GM23338 (cell line): ENCODE results near the gene HFE. TPM values are rescaled to one million over a fixed set of nuclear protein-coding genes. Genes with fewer than 3 reads are reported as not detected.

ENCODE experiments used
- ATAC-seq: fragments of 200-7000 bp; cut with Tn5 transposase; 3 replicates; pipeline ENCODE4 v1.9.1; 2020
- DNase-seq: peaks from one replicate; pipeline ENCODE4 v3.0.0-alpha.2; 2015; ENCODE audit warnings: low spot score
- H2AFZ ChIP-seq: fragments of 200-600 bp; sonication (generic); 2 replicates; pipeline ENCODE4 v1.8.0; 2016; ENCODE audit warnings: antibody characterized with exemption, mild to moderate bottlenecking, moderate library complexity
- H3F3A ChIP-seq: fragments of 200-600 bp; sonication (generic); replicated peaks from 2 replicates; pipeline ENCODE4 v1.8.0; 2017; ENCODE audit warnings: antibody characterized with exemption, mixed run types, low read depth
- H3K27ac ChIP-seq: fragments of 200-600 bp; sonication (generic); 2 replicates; pipeline ENCODE4 v1.6.1; 2016; ENCODE audit warnings: low read depth
- H3K27me3 ChIP-seq: fragments of 200-600 bp; sonication (generic); 2 replicates; pipeline ENCODE4 v1.8.0; 2016; ENCODE audit warnings: mild to moderate bottlenecking, mixed run types, moderate library complexity; ENCODE audit not compliant: insufficient read depth
- H3K36me3 ChIP-seq: fragments of 200-600 bp; sonication (generic); 2 replicates; pipeline ENCODE4 v1.8.0; 2016; ENCODE audit warnings: mild to moderate bottlenecking; ENCODE audit not compliant: insufficient read depth
- H3K4me1 ChIP-seq: fragments of 200-600 bp; sonication (generic); 2 replicates; pipeline ENCODE4 v1.8.0; 2016; ENCODE audit warnings: mild to moderate bottlenecking, moderate library complexity; ENCODE audit not compliant: insufficient read depth
- H3K4me2 ChIP-seq: fragments of 200-600 bp; sonication (generic); 2 replicates; pipeline ENCODE4 v1.7.1; 2017; ENCODE audit warnings: mixed run types
- H3K4me3 ChIP-seq: fragments of 200-600 bp; sonication (generic); 2 replicates; pipeline ENCODE4 v1.6.1; 2016; ENCODE audit warnings: mixed run types
- H3K79me2 ChIP-seq: fragments of 200-600 bp; sonication (generic); replicated peaks from 2 replicates; pipeline ENCODE4 v1.8.0; 2017; ENCODE audit warnings: mild to moderate bottlenecking; ENCODE audit not compliant: insufficient read depth
- H3K9me2 ChIP-seq: fragments of 200-600 bp; sonication (generic); 2 replicates; pipeline ENCODE4 v1.8.0; 2017; ENCODE audit not compliant: insufficient read depth
- H4K20me1 ChIP-seq: fragments of 200-600 bp; sonication (generic); replicated peaks from 2 replicates; pipeline ENCODE4 v1.8.0; 2017; ENCODE audit warnings: mild to moderate bottlenecking; ENCODE audit not compliant: insufficient read depth
- H3K27ac Mint-ChIP-seq: 2 replicates; pipeline ENCODE4 v1.8.0; 2020; ENCODE audit warnings: inconsistent platforms, mild to moderate bottlenecking, moderate library complexity, mixed read lengths
- H3K27me3 Mint-ChIP-seq: 3 replicates; pipeline ENCODE4 v1.8.0; 2022; ENCODE audit warnings: low read depth, mild to moderate bottlenecking, moderate library complexity, mixed read lengths, inconsistent platforms; ENCODE audit not compliant: insufficient read depth, poor library complexity
- H3K36me3 Mint-ChIP-seq: 3 replicates; pipeline ENCODE4 v1.8.0; 2021; ENCODE audit warnings: low read depth, mild to moderate bottlenecking, inconsistent platforms, moderate library complexity, mixed read lengths
- H3K4me1 Mint-ChIP-seq: 3 replicates; pipeline ENCODE4 v1.8.0; 2020; ENCODE audit warnings: mild to moderate bottlenecking, inconsistent platforms, mixed read lengths
- H3K4me3 Mint-ChIP-seq: 3 replicates; pipeline ENCODE4 v1.8.0; 2021; ENCODE audit warnings: moderate library complexity, mild to moderate bottlenecking, inconsistent platforms, mixed read lengths
- H3K9me3 Mint-ChIP-seq: 3 replicates; pipeline ENCODE4 v1.8.0; 2020; ENCODE audit warnings: moderate library complexity, mild to moderate bottlenecking, inconsistent platforms, mixed read lengths
- CREB1 ChIP-seq: fragments of 250-450 bp; sonication (Bioruptor Pico); IDR thresholded peaks from 2 replicates; pipeline ENCODE4 v1.5.0; 2020; ENCODE audit warnings: low read depth, mild to moderate bottlenecking, moderate library complexity
- CTCF ChIP-seq, 2 experiments: fragments of 200-600 bp in 1 of 2; sonication (generic) in 1 of 2; conservative IDR thresholded peaks; 2 replicates each; pipeline versions ENCODE4 v1.5.1 to v1.6.1; 2016 to 2017; ENCODE audit warnings: antibody characterized with exemption in 2 of 2, low read depth in 2 of 2, mild to moderate bottlenecking in 2 of 2, moderate library complexity in 1 of 2
- ETS1 ChIP-seq: IDR thresholded peaks from 2 replicates; pipeline ENCODE4 v1.6.1; 2016; ENCODE audit warnings: antibody characterized with exemption
- EZH2 ChIP-seq: fragments of 200-600 bp; sonication (generic); IDR thresholded peaks from one replicate; pipeline ENCODE4 v1.8.0; 2017; ENCODE audit warnings: antibody characterized with exemption, mild to moderate bottlenecking, low read depth; ENCODE audit not compliant: unreplicated experiment
- EZH2phosphoT487 ChIP-seq: fragments of 200-600 bp; sonication (generic); IDR thresholded peaks from one replicate; pipeline ENCODE4 v1.8.1; 2018; ENCODE audit warnings: antibody characterized with exemption; ENCODE audit not compliant: unreplicated experiment
- JUNB ChIP-seq: IDR thresholded peaks from one replicate; pipeline ENCODE4 v1.6.1; 2016; ENCODE audit warnings: antibody characterized with exemption; ENCODE audit not compliant: unreplicated experiment
- NANOG ChIP-seq: IDR thresholded peaks from 2 replicates; pipeline ENCODE4 v1.6.1; 2016; ENCODE audit warnings: antibody characterized with exemption, borderline replicate concordance
- POLR2AphosphoS5 ChIP-seq: IDR thresholded peaks from 2 replicates; pipeline ENCODE4 v1.6.1; 2016; ENCODE audit warnings: antibody characterized with exemption, low read depth
- REST ChIP-seq: IDR thresholded peaks from one replicate; pipeline ENCODE4 v1.6.1; 2018; ENCODE audit warnings: antibody characterized with exemption; ENCODE audit not compliant: unreplicated experiment
- STAT1 ChIP-seq: IDR thresholded peaks from one replicate; pipeline ENCODE4 v1.6.1; 2016; ENCODE audit warnings: antibody characterized with exemption; ENCODE audit not compliant: unreplicated experiment
- ZNF114 ChIP-seq: fragments of 250-450 bp; sonication (Bioruptor Pico); IDR thresholded peaks from 2 replicates; pipeline ENCODE4 v1.5.0; 2020; ENCODE audit warnings: mild to moderate bottlenecking, moderate library complexity
- ZNF331 ChIP-seq: fragments of 250-450 bp; sonication (Bioruptor Pico); IDR thresholded peaks from 2 replicates; pipeline ENCODE4 v1.5.0; 2020; ENCODE audit warnings: low read depth, mild to moderate bottlenecking, moderate library complexity
- polyA plus RNA-seq: library from polyadenylated mRNA; unstranded; fragments of >200 nt; fragmentation: Nextera tagmentation; extraction: Ambion mirVana; gene quantifications from 2 replicates; pipeline ENCODE4 v1.2.1, GENCODE V29; 2016
- total RNA-seq: library from RNA; depleted of rRNA; stranded (reverse); fragments of >200 nt; shearing (Covaris generic); gene quantifications from 2 replicates; pipeline ENCODE4 v1.2.3, GENCODE V29; 2014

The HFE gene
- total and polyA plus RNA-seq, 2 experiments from 2014 or later, result 0.53 to 0.63 TPM

GRCh38 chr6:26105109-26105730 lies 18.0 kb downstream of the HFE start (continued):
- no peak for TF ChIP-seq ETS1
- no peak for TF ChIP-seq NANOG
- no peak for TF ChIP-seq EZH2
- no peak for TF ChIP-seq ZNF114
- no peak for TF ChIP-seq STAT1
- TF ChIP-seq CTCF (conservative IDR thresholded peaks at IDR 0.05; ENCODE audit: low read depth in 2 of 2), result no peak
- no peak for TF ChIP-seq ZNF331 (CRISPR knock-in tag)
- TF ChIP-seq CREB1 (CRISPR knock-in tag), result no peak
- TF ChIP-seq POLR2AphosphoS5, result no peak
- TF ChIP-seq REST, result no peak
- TF ChIP-seq EZH2phosphoT487, result no peak
- no peak for TF ChIP-seq JUNB

- Histone ChIP-seq H3F3A (no peaks in the 10 kb centered on the region; the same call in 1 of the 2 replicates), H3K4me3 (no peak overlapping the region), H3K36me3 (no peaks in the 10 kb centered on the region), H3K27me3 (no peaks in the 10 kb centered on the region), H3K27ac (no peak overlapping the region), H4K20me1 (no peaks in the 10 kb centered on the region), H3K4me2 (no peak overlapping the region), H2AFZ (no peak overlapping the region), H3K4me1 (no peaks in the 10 kb centered on the region; the same call in 1 of the 2 replicates), H3K9me2 (no peaks in the 10 kb centered on the region), H3K79me2 (no peaks in the 10 kb centered on the region)
- H3K9me3 Mint-ChIP-seq, result peaks cover 25% of the 10 kb centered on the region
- ATAC-seq (no peak), DNase-seq (no peak)
- H3K27me3 Mint-ChIP-seq, result peaks cover 18% of the 10 kb centered on the region
- peaks cover 20% of the 10 kb centered on the region for H3K36me3 Mint-ChIP-seq
- no peak overlapping the region for H3K27ac Mint-ChIP-seq
- H3K4me1 Mint-ChIP-seq, result peaks cover 12% of the 10 kb centered on the region
- H3K4me3 Mint-ChIP-seq, result no peak overlapping the region
- TF ChIP-seq EZH2 (no peak), EZH2phosphoT487 (no peak), NANOG (no peak), STAT1 (no peak), POLR2AphosphoS5 (no peak), REST (no peak)
Observed at GRCh38 chr6:26105842-26106241, 18.6 kb downstream of the HFE start.
